NCI-H1694 (cell line): Measurements from ENCODE around the gene TRABD2A.
A peak's percentile ranks its signal among the peaks of the same experiment; 100 is the strongest.

Source experiments
- DNase-seq: peaks from one replicate; lab custom pipeline; 2025; lab: John Stamatoyannopoulos, UW

The TRABD2A gene

GRCh38 chr2:84850471-84850870, 30.4 kb downstream of the TRABD2A start:
- no peak for DNase-seq

GRCh38 chr2:84849271-84849952, 31.5 kb downstream of the TRABD2A start:
- DNase-seq, result peak; percentile 98

GRCh38 chr2:84847326-84848050, 33.4 kb downstream of the TRABD2A start:
- no peak for DNase-seq

- no peak for DNase-seq
These were observed 34.1 kb downstream of the TRABD2A start for GRCh38 chr2:84846741-84847142.

- DNase-seq, result no peak
These were observed 34.7 kb downstream of the TRABD2A start for GRCh38 chr2:84846041-84846663.

- no peak for DNase-seq
These were observed 36.7 kb downstream of the TRABD2A start for GRCh38 chr2:84844141-84844540.

- no peak for DNase-seq
These were observed 39.3 kb downstream of the TRABD2A start for GRCh38 chr2:84841577-84841976.

- no peak for DNase-seq
These were observed 40.6 kb downstream of the TRABD2A start for GRCh38 chr2:84840306-84840705.

GRCh38 chr2:84839851-84840250, 41.0 kb downstream of the TRABD2A start:
- no peak for DNase-seq

- no peak for DNase-seq
These were observed 42.3 kb downstream of the TRABD2A start for GRCh38 chr2:84838434-84839145.

GRCh38 chr2:84836215-84836614, 44.7 kb downstream of the TRABD2A start:
- DNase-seq, result no peak

GRCh38 chr2:84833481-84834150, 47.3 kb downstream of the TRABD2A start:
- no peak for DNase-seq

- DNase-seq, result no peak
These were observed 48.0 kb downstream of the TRABD2A start for GRCh38 chr2:84832772-84833461.

- no peak for DNase-seq
These were observed 50.0 kb downstream of the TRABD2A start for GRCh38 chr2:84830758-84831500.

GRCh38 chr2:84830095-84830494, 50.8 kb downstream of the TRABD2A start:
- no peak for DNase-seq

GRCh38 chr2:84829693-84830092, 51.2 kb downstream of the TRABD2A start:
- DNase-seq, result no peak

GRCh38 chr2:84827978-84828575, 52.8 kb downstream of the TRABD2A start:
- no peak for DNase-seq

- no peak for DNase-seq
These were observed 57.1 kb downstream of the TRABD2A start for GRCh38 chr2:84823788-84824187.

GRCh38 chr2:84823229-84823628, 57.7 kb downstream of the TRABD2A start:
- no peak for DNase-seq

- DNase-seq, result no peak
These were observed 59.1 kb downstream of the TRABD2A start for GRCh38 chr2:84821806-84822205.
